Large intestine (tissue), 3 donors: Measurements from ENCODE around the gene FAM181A. TPM values are rescaled to one million over a fixed set of nuclear protein-coding genes. Genes with fewer than 3 reads are reported as not detected.

Experiments
- DNase-seq, 2 donors: peaks; one replicate each; pipeline versions ENCODE4 v3.0.0 to v3.0.0-alpha.2; 2013
- H3K27ac ChIP-seq: one replicate; pipeline ENCODE4 v1.5.1; 2013; ENCODE audit warnings: low read length
- H3K27me3 ChIP-seq: 2 replicates; pipeline ENCODE4 v1.6.1; 2013; ENCODE audit warnings: low read length; ENCODE audit not compliant: control insufficient read depth, insufficient read depth
- H3K36me3 ChIP-seq: 2 replicates; pipeline ENCODE4 v1.6.1; 2013; ENCODE audit warnings: low read length; ENCODE audit not compliant: control insufficient read depth, insufficient read depth
- H3K4me1 ChIP-seq: one replicate; pipeline ENCODE4 v1.6.1; 2013; ENCODE audit warnings: low read length; ENCODE audit not compliant: control insufficient read depth, insufficient read depth
- H3K4me3 ChIP-seq: one replicate; pipeline ENCODE4 v1.5.1; 2013; ENCODE audit warnings: low read length
- H3K9me3 ChIP-seq: one replicate; pipeline ENCODE4 v1.6.1; 2013; ENCODE audit warnings: mild to moderate bottlenecking, low read depth, low read length, moderate library complexity; ENCODE audit not compliant: control insufficient read depth
- WGBS: methylation state at CpG from one replicate; pipeline ENCODE4 v1.1.5; 2013; ENCODE audit warnings: low lambda C conversion rate; ENCODE audit not compliant: insufficient coverage; 5-methylcytosine and 5-hydroxymethylcytosine counted together
- polyA plus RNA-seq: library from polyadenylated mRNA; unstranded; fragments of 120-200 nt; gene quantifications from one replicate; pipeline ENCODE4 v1.2.1, GENCODE V29; 2013

FAM181A gene
- polyA plus RNA-seq, 1 donor: not detected

DNA sequence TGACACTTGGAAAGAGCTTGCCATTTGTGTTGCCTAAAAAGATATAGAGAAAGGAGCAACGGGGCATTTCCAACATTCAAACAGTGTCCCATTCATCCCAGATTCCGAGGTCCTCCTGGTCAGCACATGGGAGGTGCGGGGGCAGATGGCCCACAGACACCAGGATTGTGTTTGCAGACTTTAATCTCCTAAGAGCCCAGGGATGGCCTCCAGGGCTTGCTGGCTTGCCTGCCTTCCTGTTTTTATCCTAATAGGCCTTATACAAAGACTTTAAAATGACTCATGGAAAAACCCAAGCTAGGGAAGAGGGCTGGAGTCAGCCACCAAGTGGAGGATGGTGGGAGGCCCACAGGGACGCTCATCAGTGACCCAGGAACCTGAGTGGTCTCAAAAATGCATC, 21.5 kb upstream of the FAM181A start:
- no CpG with 5 or more reads among the region's 4 CpGs for WGBS
- Histone ChIP-seq H3K27me3 (no peaks in the 10 kb centered on the region), H3K4me1 (no peaks in the 10 kb centered on the region), H3K4me3 (no peak overlapping the region), H3K27ac (no peak overlapping the region), H3K36me3 (no peaks in the 10 kb centered on the region), H3K9me3 (no peaks in the 10 kb centered on the region)
- no peak for DNase-seq

DNA sequence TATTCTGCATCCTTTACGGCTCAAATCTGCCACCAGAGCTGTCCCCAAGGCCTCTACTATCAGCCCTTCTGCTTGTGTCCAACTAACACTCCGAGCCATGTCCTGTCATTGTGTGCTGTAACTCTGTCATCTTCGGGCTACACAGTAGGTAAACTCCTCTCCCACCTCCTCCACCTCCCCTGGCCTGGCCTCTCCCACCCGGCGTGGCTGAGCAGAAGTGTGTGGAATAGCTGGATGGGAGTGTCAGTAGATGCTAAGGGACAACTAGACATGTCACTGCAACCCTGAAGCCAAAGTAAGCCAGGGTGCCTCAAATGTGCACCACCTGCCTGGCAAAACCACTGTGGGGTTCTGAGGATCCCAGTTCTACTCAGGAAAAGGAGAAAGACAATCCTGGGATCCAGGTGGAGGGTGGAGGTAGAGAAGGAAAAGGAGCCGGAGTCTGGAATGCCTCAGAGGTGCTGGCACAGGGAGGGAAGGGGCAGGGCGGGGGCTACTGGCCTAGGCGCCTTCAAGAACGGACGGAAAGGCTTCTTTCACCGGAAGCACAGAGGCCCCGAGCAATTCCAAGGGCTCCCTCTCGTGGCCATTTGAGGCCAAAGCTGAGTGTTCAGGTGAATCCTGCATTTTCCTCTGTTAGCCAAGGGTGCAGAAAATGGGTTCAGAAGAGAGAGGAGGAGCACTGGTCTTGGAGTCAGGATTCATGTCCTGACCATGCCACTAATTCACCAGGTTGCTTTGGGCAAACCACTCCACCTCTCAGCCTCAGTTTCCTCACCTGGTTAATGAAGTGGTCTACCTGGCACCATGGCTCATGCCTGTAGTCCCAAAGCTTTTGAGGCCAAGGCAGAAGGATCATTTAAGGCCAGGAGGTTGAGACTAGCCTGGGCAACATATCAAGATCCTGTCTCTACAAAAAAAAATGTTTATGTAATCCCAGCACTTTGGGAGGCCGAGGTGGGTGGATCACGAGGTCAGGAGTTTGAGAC, 20.5 kb upstream of the FAM181A start:
- H3K4me1 ChIP-seq: no peaks in the 10 kb centered on the region
- WGBS: no CpG with 5 or more reads among the region's 15 CpGs
- no peaks in the 10 kb centered on the region for H3K9me3 ChIP-seq
- H3K27ac ChIP-seq: no peak overlapping the region
- no peak overlapping the region for H3K4me3 ChIP-seq
- H3K27me3 ChIP-seq: no peaks in the 10 kb centered on the region
- no peaks in the 10 kb centered on the region for H3K36me3 ChIP-seq
- DNase-seq: peak; percentile 26 to 36

DNA sequence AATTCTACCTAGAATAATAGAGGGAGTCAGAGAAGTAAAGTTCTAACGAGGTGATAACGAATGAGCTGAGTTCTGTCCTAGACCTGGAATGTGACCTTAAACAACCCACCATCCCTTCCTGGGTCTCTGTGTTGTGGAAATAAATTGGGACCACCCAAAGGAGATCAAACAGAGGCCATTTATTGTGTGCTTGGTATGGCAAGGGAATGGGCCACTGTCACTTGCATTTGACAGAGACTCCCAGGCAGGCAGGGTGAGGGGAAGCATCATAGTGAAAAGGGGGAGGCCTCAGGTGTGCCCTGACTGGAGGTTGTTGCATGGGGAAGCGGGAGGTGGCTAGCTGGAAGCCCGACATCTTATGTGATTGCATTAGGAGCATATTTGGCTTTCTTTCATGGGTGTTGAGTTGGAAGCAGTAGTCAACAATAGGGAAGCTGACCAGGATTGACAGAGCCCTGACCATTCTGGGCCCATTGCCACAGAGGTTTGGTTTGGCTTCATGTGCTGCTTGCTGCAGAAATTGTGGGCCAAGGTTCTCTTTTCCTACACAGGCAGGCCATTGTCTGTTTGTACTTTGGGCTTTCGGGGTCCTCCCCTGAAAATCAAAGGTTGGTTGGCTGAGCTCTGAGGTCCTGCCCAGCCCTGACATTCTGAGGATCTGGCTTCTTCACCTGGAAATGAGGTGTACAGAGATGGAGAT, 17.6 kb upstream of the FAM181A start:
- no peak overlapping the region for H3K4me3 ChIP-seq
- H3K9me3 ChIP-seq: no peaks in the 10 kb centered on the region
- no peaks in the 10 kb centered on the region for H3K27me3 ChIP-seq
- H3K4me1 ChIP-seq: no peaks in the 10 kb centered on the region
- H3K36me3 ChIP-seq: no peaks in the 10 kb centered on the region
- DNase-seq: peak in 1 of 2 donors; percentile 42
- no peak overlapping the region for H3K27ac ChIP-seq
- WGBS: no CpG with 5 or more reads among the region's 5 CpGs

DNA sequence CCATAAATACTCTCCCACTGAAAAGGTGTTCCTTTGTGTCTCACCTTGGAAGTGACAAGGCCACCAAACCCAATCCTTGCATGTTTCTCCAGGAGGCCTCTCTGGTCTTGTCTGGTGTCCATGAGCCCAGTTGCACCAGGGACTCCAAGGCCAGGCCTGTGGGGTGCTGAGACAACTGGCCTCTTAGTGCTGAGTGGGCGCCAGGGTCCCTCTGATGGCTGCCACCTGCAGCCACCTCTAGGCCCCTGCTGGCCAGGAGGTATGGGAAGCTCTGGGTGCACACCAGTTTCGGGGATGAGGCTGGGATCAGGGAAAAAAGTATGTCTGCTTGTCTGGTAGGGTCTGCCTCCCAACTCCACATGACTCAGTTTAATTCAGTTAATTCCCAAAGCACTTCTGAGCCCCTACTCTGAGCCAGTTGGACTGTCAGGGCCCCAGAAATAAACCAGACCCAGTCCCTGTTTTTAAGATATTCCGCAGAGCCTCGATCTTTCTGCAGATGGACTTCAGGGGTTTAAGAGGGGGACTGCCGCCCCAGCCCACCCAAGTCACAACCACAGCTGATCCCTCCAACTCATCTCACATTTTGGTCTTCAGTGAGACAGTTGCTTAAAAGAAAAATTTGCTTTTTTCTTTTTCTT, 15.0 kb upstream of the FAM181A start:
- no CpG with 5 or more reads among the region's 5 CpGs for WGBS
- no peaks in the 10 kb centered on the region for H3K9me3 ChIP-seq
- H3K4me3 ChIP-seq: no peak overlapping the region
- no peaks in the 10 kb centered on the region for H3K36me3 ChIP-seq
- H3K27ac ChIP-seq: no peak overlapping the region
- no peaks in the 10 kb centered on the region for H3K27me3 ChIP-seq
- no peaks in the 10 kb centered on the region for H3K4me1 ChIP-seq
- DNase-seq: no peak

DNA sequence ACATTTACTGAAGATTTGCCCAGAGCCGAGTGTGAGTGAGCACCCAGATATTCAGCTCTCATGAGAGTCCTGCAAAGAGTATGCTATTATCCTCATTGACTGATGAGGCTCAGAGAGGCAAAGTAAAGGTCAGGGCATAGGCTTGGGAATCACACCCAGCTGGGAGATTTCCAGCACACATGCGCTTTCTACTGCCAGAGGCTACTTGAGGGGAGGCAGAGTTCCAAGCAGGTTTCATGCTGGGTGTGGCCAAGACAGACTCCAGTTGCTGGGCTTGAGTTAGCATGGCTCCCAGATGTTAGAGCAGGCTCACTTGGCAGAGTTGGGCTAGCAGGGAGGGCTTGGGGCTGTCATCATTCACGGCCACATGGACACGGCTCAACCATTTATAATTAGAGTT, 14.4 kb upstream of the FAM181A start:
- 92% methylated on average over 2 of the region's 4 CpGs for WGBS
- H3K36me3 ChIP-seq: no peaks in the 10 kb centered on the region
- H3K4me3 ChIP-seq: no peak overlapping the region
- no peaks in the 10 kb centered on the region for H3K9me3 ChIP-seq
- H3K4me1 ChIP-seq: no peaks in the 10 kb centered on the region
- H3K27ac ChIP-seq: no peak overlapping the region
- no peak for DNase-seq
- no peaks in the 10 kb centered on the region for H3K27me3 ChIP-seq

DNA sequence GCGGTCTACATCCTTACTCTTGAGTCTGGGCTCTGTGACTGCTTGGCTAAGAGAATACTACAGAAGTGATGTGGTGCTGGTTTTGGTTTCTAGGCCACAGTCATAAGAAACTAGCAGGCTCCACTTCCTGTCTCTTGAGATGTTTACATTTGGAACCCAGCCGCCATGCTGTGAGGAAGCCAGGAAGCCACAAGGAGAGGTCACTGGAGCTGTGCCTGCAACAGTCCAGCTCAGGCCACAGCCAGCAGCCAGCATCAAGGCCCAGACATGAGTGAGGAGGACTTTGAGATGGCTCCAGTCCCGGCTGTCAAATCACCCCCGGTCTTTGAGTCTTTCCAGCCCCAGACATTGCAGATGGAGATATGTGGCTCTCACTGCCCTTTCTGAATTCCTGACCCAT, 12.9 kb upstream of the FAM181A start:
- Histone ChIP-seq H3K36me3 (no peaks in the 10 kb centered on the region), H3K27ac (no peak overlapping the region), H3K27me3 (no peaks in the 10 kb centered on the region), H3K4me1 (no peaks in the 10 kb centered on the region), H3K4me3 (no peak overlapping the region), H3K9me3 (no peaks in the 10 kb centered on the region)
- DNase-seq: no peak
- no CpG with 5 or more reads among the region's 4 CpGs for WGBS

DNA sequence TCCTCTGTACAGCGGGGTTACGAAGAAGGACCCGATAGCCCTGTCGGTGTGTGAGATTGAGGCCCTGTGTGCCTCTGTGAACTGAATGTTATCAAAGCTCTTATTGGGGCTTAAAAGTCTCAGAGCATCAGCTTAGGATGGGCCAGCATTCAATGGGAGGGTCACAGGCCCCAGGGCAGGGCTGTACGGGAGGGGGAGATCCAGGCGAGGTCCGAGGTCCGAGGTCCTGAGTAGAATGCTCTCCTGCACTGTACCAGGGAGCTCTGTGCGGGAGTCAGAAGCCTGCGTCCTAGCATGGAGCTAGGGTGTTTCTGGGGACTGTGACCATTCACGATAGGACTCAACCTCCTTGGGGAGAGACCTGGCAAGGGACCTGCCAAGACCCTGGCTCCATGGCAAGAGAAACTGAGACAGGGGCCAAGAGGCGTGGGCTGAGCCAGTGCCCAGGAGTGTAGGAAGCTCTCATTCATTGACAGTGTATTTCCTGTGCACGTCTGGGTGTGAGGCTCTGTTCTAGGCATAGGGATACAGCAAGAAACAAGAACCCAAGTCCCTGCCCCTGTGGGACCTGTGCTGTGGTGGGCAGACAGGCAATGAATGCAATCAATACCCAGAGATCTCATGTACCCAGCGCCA, 12.0 kb upstream of the FAM181A start:
- Histone ChIP-seq H3K36me3 (no peaks in the 10 kb centered on the region), H3K27me3 (no peaks in the 10 kb centered on the region), H3K4me3 (no peak overlapping the region), H3K27ac (no peak overlapping the region), H3K9me3 (no peaks in the 10 kb centered on the region), H3K4me1 (no peaks in the 10 kb centered on the region)
- no peak for DNase-seq
- WGBS: 100% methylated on average over 1 of the region's 14 CpGs

DNA sequence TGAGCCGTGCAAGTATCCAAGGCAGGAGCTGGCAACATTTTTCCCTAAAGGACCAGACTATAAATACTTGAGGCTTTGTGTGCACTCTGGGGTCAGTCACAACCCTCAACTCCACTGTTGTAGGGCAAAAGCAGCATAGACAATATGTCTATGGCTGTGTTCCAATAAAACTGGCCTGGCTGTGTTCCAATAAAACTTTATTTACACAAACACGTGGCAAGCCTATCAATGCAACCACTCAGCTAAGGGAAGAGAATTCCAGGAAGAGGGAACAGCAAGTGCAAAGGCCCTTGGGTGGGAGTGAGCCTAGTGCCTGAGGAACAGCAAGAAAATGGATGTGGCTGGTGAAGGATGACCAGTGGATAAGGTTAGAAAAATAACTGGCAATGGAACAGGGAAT, 11.3 kb upstream of the FAM181A start:
- Histone ChIP-seq H3K4me1 (no peaks in the 10 kb centered on the region), H3K27me3 (no peaks in the 10 kb centered on the region), H3K9me3 (no peaks in the 10 kb centered on the region), H3K4me3 (no peak overlapping the region), H3K36me3 (no peaks in the 10 kb centered on the region), H3K27ac (no peak overlapping the region)
- no peak for DNase-seq
- WGBS: no CpG with 5 or more reads among the region's 2 CpGs

DNA sequence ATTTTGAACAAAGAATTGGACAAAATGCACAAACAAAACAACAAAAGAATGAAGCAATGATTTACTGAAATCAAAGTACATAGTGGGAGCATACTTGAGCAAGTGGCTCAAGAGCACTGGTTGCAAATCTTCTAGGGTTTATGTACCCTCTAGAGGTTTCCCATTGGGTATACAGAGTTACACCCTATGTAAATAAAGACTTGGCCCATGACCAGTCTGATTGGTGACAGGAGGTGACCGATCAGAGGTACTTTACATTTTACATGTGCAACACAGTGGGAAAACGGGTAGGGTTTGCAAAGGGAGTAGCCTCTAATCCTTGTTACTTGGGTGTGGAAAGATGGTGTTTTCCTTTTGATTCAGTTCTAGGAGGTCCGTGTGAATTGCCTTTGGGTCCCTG, 10.6 kb upstream of the FAM181A start:
- Histone ChIP-seq H3K36me3 (no peaks in the 10 kb centered on the region), H3K4me3 (no peak overlapping the region), H3K27me3 (no peaks in the 10 kb centered on the region), H3K9me3 (no peaks in the 10 kb centered on the region), H3K4me1 (no peaks in the 10 kb centered on the region), H3K27ac (no peak overlapping the region)
- no CpG with 5 or more reads among the region's 3 CpGs for WGBS
- no peak for DNase-seq

DNA sequence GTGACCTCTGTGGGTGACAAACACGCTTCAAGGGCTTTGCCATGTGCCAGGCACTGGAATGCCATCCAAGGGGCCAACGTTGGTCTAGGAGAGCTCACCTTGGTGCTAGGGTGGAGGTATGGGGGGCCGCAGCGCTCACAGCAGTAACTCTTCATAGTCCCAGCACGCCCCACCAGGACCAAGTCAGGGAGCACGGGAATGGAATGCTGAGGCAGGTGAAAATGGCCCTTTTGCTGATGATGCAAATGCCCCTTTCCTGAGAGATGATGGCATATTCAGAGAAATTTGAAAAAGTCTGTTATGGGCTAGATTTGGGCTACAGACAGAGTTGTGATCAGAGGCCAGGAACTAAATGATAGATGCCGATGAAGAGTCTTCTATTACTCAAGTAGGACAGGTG, 10.0 kb upstream of the FAM181A start:
- no peak for DNase-seq
- H3K27ac ChIP-seq: no peak overlapping the region
- no peaks in the 10 kb centered on the region for H3K27me3 ChIP-seq
- no peaks in the 10 kb centered on the region for H3K4me1 ChIP-seq
- no CpG with 5 or more reads among the region's 7 CpGs for WGBS
- H3K36me3 ChIP-seq: no peaks in the 10 kb centered on the region
- H3K4me3 ChIP-seq: no peak overlapping the region
- H3K9me3 ChIP-seq: no peaks in the 10 kb centered on the region
